IPS DF 4.7 (cell line): ENCODE results near the gene EIF1B.
"Not testable (repeated sequence)": the region's sequence is repeated elsewhere in the genome, so short reads cannot be mapped to it uniquely, and the experiment has no call there.

Experiments used
- DNase-seq: peaks from one replicate; pipeline ENCODE4 v3.0.0-alpha.2; 2013; ENCODE audit warnings: low spot score; ENCODE audit errors: extremely low read depth

EIF1B gene

DNA sequence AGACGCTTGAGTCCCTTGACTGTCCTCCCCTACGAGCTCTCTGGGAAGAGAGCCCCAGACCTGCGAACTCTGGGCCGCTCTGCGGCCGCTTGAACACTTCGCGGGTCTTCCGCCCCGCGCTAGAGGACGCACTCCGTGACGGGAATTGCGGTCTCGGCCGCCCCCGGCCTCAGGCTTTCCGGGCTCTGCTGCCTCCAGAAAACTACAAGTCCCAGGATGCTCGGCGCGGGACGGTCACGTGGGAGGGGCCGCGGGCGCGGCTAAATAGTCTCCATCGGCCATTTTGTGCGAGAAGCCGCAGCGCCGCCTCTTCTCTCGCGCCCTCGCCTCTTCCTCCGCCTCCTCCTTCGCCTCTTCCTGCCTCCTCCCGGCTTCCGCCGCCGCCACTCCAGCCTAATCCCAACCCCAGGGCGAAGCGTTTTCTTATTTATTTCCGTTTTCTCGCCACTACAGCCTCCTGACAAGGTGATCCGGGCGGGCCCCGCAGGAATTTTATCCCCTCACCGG, at the start of gene EIF1B:
Gene EIF1B (plus strand): TSS at position 290 of the 507 bp plus-strand sequence. CDS start 235 bp downstream, outside the sequence.
- DNase-seq: peak; percentile 86

DNA sequence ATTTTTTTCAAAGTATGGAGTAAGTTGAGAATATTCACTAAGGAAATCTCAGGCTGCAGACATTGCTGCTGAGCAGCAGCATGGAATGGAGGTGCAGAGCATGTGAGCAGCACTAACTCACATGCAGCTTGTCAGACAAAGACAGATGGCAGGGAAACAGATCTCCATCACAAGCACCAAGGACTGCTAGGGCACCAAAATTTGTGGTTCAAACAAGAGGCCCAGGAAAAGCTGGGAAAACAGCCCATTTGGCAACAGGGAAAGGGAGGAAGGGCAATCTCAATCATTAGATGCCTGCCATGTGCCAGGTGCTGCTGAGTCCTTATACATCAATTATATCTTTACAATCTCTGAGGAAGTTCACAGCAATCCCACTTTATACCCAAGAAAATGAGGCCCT, 47.2 kb upstream of the EIF1B start:
- DNase-seq: no peak

DNA sequence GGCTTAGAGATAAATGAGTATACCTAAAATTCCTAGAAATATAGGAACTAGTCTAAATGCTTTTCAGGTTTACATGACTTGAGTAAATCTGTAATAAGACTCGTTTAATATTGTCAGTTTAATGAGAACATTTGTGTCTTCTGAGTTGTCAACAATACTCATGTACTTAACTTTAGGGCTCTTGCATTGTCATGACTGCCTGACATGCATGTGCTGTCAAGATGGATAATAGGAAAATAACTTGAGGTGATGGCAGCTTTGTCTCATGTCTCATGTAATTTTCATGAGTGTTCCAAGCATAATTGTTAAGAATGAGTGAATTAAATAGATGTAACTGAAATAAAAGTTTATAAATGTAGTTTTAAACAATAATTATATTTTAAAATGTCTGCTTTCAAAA, 45.1 kb upstream of the EIF1B start:
- no peak for DNase-seq

DNA sequence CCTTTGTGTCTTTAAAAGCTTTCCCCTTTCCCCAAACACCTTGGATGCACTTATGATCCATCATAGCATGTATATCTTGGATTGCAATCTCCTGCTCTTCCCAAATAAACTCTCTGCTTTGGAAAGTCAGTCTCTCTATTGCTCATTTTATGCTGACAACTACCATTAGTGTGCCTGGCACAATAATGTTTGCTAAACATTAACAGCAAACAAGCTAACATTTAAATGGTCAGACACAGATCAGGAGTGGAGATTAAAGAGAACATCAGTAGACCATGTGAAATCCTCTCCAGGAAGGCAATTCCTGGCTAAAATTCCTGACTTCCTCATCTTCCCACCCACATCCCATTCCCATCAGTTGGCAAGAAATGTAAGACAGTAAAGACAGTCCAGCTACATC, 44.3 kb upstream of the EIF1B start:
- no peak for DNase-seq

DNA sequence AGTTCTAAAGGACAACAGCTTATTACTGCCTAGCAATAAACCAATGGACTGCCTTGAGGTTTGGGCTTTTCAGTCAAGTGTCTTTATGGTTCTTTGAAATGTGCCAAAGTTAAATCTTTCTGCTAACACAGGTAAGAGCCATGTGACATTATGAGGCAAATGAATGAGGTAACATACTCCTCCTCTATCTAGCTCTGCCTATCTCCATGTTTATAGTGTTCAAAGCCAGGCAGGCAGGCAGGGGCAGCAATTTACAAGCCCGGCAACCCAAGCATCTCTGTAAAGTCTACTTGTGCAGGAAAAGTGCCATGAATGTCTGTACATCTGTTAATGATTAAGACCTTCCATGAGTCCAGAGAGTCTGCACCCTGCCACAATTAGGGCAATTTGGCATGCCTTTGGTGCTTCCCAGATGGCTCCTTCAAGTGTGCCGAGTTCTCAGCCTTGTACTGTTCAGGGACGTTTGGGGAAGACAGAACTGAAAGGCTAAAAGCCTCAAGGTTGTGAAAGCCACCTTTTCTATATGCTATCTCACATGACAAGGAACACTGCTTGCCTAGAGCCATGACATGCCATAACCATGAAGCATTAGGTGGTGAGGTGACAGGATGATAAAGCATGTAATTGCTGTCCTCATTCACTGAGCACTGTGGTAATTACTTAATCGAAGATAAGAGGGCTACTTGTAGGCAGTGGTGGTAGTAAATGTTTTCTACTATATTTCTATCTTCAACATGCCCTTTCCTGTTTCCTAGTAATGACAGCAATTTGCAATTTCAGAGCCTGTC, 41.4 kb upstream of the EIF1B start:
- DNase-seq: no peak

DNA sequence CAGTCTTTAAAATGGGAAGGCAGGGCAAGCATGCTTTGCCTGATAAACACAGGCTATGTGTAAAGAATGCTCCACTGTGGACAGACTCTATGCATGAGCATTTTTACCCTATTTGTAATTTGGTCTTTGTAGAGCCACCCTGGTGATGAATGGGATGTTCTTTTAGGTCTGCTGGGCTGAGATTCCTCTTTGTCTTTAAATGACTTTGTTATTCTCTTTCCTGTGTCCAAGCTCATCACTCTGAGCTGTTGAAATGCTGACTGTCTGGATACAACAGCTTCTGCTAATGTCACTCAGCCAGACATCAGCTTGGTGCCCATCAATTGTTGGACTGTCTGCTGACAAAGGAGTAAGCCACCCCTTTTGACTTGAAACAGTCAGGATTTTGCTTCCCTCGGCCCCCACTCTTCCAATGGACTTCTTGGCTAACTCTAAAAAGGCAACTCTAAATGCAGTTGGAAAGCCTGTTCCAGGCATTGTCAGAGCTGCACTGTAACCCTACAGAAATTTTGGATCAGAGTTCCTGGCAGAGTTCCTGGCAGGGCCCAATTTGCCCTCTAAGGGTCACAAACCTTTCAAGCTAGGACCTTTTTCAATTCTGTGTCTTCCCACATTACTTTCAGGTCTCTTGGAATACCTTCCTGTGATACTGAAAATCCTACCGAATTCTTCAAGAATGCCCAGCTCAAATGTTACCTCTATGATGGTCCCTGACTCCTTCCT, 40.5 kb upstream of the EIF1B start:
- no peak for DNase-seq

DNA sequence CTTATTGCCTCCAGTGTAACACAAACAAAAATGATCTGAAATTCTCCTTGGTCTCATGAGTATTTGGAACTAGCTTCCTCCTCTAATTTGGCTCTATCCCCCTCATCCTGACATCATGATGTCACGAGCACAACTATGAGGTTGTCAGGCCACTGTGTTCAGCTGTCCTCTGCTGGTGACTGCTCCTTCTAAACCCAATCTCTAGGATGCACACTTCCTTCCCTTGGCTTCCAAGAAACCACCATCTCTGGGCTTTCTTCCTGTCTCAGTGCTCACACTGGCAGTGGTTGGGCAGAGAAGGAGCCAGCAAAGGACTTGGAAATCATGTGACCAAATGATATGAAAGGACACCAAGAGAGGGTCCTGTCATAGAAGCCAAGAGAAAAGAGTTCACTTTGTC, 30.7 kb upstream of the EIF1B start:
- DNase-seq: no peak

DNA sequence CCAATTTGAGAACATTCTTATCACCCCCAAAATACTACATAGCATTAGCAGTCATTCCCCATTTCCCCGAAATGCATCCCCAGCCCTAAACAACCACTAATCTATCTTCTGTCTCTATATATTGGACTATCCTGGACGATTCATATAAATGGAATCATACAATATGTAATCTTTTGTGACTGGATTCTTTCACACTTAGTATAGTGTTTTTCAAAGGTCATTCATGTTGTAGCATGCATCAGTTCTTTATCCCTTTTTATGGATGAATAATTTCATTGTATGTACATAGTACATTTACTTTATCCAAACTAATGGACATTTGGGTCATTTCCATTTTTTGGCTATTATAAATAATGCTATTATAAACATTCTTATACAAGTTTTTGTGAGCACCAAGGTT, 27.5 kb upstream of the EIF1B start:
- no peak for DNase-seq

DNA sequence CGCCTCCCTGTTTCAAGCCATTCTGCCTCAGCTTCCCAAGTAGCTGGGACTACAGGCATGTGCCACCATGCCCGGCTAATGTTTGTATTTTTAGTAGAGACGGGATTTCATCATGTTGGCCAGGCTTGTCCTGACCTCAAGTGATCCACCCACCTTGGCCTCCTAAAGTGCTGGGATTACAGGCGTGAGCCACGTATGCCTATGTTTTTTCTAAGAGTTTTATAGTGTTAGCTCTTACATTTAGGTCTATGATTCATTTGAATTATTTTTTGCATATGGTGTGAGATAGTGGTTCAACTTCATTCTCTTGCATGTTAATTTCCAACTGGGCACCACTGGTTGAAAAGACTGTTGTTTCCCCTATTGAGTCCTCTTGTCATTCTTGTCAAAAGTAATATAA, 26.4 kb upstream of the EIF1B start:
- DNase-seq: not testable (repeated sequence)

DNA sequence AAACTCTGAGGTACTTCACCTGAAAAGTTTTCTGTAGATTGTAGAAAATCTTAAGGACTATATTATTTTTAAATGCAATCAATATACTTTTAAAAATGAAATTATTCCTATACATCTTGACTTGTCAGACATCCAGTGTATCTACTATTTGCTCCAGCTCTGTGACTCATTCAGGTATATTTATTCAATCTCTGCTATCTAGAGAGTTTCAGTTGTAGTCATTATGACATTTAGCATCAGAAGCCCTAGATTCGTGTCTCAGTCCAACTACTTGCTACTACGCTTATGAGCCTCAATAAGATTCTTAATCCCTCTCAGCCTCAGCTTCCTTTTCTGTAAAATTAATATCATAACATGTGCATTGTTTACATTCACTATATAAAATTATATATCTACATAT, 22.3 kb upstream of the EIF1B start:
- no peak for DNase-seq

DNA sequence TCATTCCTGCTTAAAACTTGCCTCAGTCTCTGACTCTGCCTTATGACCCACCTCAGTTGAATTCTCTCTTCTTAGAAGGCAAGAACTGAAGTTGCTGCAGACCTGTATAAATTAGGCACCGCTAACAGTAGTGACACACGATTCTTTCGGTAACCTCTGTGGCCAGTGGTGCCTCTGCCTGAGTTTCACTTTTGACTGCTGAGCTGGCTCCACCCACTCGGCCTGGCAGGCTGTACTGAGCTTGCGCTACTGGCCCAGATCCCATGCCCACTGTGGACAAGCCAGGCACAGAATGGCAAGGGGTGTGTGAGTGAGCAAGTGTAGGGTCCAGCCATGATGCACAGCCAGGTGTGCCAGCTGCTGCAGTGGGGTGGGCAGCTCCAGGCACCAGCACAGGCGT, 19.1 kb upstream of the EIF1B start:
- DNase-seq: no peak

DNA sequence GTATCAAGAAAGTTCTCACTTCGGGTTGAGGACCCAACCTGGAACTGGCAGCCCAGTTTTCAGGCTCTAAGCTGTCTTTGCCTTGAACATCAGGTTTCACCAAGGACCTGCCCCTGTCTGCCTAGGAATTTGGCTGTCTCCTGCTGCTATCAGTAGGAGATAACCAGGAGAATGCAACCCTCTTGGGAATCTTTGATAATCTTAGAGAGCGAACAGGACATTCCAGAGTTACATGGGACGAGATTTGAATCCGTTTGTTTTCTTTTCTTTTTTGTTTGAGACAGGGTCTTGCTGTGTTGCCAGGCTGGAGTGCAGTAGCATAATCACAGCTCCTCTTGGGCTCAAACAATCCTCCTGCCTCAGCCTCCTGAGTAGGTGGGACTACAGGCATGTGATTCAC, 18.0 kb upstream of the EIF1B start:
- no peak for DNase-seq

DNA sequence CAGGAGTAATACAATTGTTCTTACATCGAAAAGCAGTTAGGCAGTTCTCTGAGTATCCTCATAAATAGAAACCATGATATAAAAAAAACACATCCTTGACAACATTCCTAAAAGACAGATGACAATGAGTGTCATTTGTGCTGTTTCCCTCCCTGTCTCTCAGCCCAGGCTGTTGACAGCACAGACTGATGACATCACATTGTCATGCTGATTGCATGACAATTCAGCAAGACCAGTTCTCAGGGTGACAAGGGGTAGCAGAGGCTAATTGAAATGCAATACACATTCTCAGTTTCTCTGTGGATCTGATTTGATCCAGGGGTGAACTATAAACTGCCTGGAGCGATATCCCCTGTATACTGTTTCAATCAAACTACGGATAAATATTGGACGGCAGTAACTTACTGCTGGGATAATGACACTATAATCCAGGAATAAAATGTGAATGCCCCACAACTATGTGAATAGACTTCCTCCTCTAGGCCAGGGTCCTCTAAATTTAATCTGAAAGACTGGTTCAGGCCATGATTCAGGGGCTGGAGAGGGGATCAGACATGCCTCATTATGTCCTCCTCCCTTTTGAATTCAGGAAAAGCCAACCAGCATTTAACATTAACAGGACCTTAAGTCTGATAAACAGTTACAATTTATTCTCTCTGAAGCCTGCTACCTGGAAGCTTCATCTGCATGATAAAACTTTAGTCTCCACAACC, 16.7 kb upstream of the EIF1B start:
- DNase-seq: peak; percentile 22

DNA sequence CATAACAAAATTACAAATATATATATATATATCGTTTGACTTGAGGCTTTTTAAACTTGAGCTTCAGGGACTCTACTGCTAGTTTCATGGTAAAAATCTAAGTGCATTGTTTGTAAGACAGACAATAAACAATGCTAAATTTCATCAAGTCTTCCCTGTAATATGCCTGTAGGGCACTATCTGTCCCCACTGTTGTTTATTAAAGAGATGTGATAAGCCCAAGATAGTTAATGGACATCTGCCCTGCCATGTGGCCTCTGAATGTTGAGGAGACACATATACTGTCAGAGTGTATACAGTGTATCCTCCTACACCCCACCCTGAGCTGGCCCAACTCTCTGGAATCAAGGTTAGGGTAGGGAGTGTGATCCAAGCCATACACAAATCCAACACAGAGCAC, 15.1 kb upstream of the EIF1B start:
- DNase-seq: no peak

DNA sequence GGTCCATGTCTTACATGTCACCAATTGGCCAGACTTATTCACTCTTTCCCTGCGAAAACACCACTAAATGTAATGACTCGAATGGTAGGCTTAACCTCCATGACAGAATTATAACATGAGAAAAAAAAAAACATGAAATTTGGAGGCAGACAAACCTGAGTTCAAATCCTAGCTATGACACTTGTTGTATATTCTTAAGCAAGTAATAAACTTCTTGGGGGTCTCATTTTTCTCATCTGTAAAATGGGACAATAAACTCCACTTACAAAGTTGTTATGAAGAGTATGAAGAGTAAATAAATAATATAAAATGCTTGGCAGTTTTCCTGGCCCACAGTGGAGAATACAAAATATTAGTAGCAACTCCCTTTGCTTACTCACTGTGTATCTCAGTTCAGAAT, 11.4 kb upstream of the EIF1B start:
- no peak for DNase-seq

DNA sequence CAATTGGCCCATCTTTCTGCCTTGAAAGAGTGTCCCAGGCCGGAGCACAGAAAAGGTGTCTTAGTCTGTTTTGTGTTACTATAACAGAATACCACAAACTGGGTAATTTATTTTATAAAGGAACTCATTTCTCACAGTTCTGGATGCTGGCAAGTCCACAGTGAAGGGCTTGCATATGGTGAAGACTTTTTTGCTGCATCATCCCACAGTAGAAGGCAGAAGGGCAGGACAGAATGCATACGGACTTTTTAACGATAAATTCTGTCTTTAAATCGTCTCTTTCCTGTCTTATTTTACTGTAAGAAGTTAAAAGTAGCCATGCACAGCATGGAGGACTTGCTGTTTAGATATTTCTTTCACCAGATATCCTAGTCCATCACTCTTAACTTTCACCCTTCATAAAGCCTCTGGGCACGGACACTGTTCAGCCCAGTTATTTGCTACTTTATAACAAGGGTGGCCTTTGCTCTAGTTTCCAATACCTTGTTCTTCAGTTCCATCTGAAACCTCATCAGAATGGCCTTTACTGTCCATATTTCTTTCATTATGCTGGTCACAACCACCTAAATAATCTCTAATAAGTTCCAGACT, 10.3 kb upstream of the EIF1B start:
- DNase-seq: no peak

DNA sequence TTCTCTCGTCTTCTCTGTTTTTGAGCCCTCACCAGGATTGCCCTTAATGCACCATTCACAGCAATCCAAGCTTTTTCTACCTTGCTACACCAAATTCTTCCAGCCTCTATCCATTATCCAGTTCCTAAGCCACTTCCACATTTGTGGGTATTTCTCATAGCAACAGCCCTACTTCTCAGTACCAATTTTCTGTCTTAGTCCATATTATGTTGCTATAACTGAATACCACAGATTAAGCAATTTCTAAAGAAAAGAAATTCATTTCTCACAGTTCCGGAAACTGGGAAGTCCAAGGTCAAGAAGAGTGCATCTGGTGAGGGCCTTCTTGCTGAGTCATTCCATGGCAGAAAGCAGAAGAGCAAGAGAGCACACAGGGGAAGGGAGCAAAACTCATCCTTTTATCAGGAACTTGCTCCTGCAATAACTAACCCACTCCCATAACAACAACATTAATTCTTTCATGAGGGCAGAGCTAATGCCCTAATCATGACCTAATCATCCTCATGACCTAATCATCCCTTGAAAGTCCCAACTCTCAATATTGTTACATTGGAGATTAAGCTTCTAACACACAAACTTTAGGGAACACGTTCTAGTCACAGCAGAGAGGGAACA, 9.7 kb upstream of the EIF1B start:
- DNase-seq: no peak

DNA sequence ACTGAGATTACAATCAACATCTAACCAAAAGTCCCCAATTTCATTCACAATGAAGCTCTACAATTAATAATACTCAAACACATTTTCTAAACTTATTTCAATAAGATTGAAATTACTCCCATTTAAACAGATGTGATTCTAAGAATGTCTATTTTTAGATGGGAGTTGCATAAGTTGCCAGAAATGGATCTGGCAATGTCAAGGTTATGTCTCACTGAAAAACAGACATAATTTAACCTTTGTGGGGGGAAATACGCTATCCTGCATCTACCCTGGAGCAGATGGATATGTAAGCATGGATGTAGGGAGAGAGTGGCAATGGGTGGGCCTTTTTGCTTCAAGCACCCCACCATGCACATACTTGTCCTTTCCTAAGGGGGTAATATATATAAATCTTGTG, 6.7 kb upstream of the EIF1B start:
- no peak for DNase-seq

DNA sequence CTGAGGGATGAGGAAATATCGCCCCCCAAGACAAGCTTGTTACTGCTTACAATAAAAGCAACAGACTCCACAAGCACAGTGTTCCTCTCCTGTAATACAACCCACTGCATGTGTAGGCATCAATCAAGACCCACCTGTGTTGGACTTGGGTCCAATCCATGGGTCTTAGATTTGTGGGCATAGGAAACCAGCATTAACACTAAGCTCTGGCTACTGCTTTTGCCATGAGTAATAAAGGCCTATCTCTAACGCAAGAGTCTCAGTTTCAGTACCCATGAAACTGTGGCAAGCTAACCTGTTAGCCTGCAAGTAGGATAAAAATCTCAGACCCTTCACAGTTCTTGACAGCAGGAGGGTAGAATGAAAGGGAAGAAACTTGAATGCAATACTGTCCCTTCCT, 5.2 kb upstream of the EIF1B start:
- no peak for DNase-seq

DNA sequence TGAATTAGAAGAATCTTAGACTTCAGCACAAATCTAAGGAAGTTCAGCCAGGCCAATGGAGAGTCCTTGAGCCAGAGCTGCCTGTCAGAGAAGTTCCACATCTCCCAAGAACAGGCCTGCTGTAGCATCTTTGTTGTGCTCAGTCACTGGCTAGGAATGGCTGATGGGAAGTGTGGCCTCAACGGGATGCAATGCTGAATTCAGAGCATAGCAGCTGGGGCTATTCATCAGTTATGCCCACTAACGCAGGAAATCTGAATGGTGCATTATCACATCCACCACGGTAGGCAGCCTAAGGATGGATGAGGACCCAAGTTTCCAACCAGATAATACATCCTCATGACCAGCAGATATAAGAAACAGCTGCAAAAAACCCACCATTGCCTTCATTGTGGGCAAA, 3.2 kb upstream of the EIF1B start:
- DNase-seq: no peak

DNA sequence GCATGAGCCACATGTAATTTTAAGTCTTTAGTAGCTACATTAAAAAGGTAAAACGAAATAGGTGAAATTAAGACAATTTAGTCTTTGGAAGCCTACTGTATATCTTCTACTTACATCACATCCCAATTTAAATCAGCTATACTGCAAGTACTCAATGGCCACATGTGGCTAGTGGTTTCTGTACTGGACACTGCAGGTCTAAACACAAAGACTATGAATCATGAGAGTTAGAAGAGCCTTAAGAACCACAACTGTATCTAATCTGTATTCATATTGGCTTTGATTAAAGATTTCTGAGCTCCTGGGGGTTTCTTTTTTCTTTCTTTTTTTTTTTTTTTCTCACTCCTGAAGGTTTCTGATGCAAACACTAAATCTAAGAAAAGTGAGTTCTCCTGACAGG, 2.3 kb upstream of the EIF1B start:
- no peak for DNase-seq
